GM08714 (cell line): Measurements from ENCODE around the gene SSH3.

ENCODE experiments used
- H3K4me3 ChIP-seq: fragments of 200-500 bp; sonication (Bioruptor generic); 2 replicates; pipeline ENCODE4 v1.5.1; 2014; ENCODE audit warnings: mild to moderate bottlenecking, low read length, inconsistent platforms
- ZNF274 ChIP-seq: IDR thresholded peaks from 2 replicates; pipeline ENCODE4 v1.6.1; 2012; ENCODE audit warnings: mild to moderate bottlenecking, low read depth, low read length

The SSH3 gene

GRCh38 chr11:67280341-67280787 is 23.0 kb upstream of the SSH3 start:
- no peak for TF ChIP-seq ZNF274
- H3K4me3 ChIP-seq = no peak overlapping the region

GRCh38 chr11:67280788-67281551 is 22.4 kb upstream of the SSH3 start:
- no peak for TF ChIP-seq ZNF274
- H3K4me3 ChIP-seq = no peak overlapping the region

GRCh38 chr11:67281552-67282150 is 21.7 kb upstream of the SSH3 start:
- no peak for TF ChIP-seq ZNF274

GRCh38 chr11:67282155-67282875 is 21.0 kb upstream of the SSH3 start:
- no peak overlapping the region for H3K4me3 ChIP-seq
- TF ChIP-seq ZNF274 = no peak

More at GRCh38 chr11:67281552-67282150, 21.7 kb upstream of the SSH3 start:
- no peak overlapping the region for H3K4me3 ChIP-seq

GRCh38 chr11:67282876-67283371 is 20.4 kb upstream of the SSH3 start:
- H3K4me3 ChIP-seq = no peak overlapping the region
- no peak for TF ChIP-seq ZNF274

- H3K4me3 ChIP-seq = no peak overlapping the region
- TF ChIP-seq ZNF274 = no peak
Measured at GRCh38 chr11:67283481-67283963, 19.8 kb upstream of the SSH3 start.

GRCh38 chr11:67284811-67285540 is 18.4 kb upstream of the SSH3 start:
- TF ChIP-seq ZNF274 = no peak
- no peak overlapping the region for H3K4me3 ChIP-seq

- H3K4me3 ChIP-seq = no peak overlapping the region
- TF ChIP-seq ZNF274 = no peak
Measured at GRCh38 chr11:67285541-67286498, 17.5 kb upstream of the SSH3 start.

GRCh38 chr11:67286621-67287333 is 16.6 kb upstream of the SSH3 start:
- TF ChIP-seq ZNF274 = no peak
- H3K4me3 ChIP-seq = no peak overlapping the region

GRCh38 chr11:67287355-67288197 is 15.8 kb upstream of the SSH3 start:
- H3K4me3 ChIP-seq = peak overlapping the region; percentile 89; the same call in 1 of the 2 replicates
- TF ChIP-seq ZNF274 = no peak

GRCh38 chr11:67288198-67288451 is 15.2 kb upstream of the SSH3 start:
- no peak for TF ChIP-seq ZNF274

GRCh38 chr11:67288452-67289225 is 14.7 kb upstream of the SSH3 start:
- peak overlapping the region; percentile 89 for H3K4me3 ChIP-seq
- TF ChIP-seq ZNF274 = no peak

More at GRCh38 chr11:67288198-67288451, 15.2 kb upstream of the SSH3 start:
- peak overlapping the region; percentile 89; the same call in 1 of the 2 replicates for H3K4me3 ChIP-seq
